GM19324 (cell line): ENCODE data around the gene MTFR1L.
A peak's percentile ranks its signal among the peaks of the same experiment; 100 is the strongest.

Source experiments
- ATAC-seq: cut with Tn5 transposase; IDR thresholded peaks from one replicate; pipeline ENCODE4 v1.9.1; 2021; ENCODE audit warnings: mild to moderate bottlenecking, moderate library complexity; ENCODE audit not compliant: unreplicated experiment, low FRiP score

Gene MTFR1L

DNA sequence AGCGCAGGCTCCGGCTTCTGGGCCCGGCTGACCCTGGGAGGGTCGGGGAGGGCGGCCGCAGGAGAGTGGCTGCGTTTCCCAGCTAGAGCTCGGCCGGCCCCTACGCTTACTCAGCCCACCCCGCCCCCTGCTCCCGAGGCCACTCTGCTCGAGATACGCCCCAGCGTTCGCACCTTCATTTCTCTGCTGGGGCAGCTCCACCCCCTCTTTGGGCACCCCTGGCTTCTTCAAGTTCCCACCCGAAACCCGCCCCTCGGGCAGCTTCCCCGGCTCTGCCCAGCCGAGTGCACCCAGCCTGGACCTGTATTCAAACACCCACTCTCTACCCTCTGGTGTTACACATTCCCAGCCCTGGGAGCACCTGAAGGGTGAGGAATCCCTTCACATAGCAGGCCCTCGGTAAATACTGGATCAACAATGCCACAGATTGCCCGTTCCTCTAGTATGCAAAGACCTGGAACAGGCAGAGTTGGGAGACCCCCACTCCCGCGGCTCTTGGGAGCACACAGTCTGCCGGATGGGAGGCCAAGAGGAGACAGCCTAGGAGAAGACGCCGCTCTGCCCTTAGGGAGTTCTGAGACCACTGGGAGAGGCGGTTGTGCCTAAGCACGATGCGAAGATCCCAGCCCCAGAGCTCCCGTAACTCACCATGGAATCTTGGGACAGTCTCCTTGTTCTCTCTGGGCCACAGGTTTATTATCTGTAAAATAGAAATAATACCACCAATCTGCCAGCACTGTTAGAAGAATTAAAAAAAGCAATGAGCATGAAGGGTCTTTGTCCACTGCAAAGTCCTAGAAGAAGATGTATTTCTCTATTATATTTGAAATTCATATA lies 56.3 kb downstream of the MTFR1L start:
- peak; percentile 25 for ATAC-seq

- ATAC-seq = no peak
Measured at GRCh38 chr1:25876693-25877077, 56.9 kb downstream of the MTFR1L start.

DNA sequence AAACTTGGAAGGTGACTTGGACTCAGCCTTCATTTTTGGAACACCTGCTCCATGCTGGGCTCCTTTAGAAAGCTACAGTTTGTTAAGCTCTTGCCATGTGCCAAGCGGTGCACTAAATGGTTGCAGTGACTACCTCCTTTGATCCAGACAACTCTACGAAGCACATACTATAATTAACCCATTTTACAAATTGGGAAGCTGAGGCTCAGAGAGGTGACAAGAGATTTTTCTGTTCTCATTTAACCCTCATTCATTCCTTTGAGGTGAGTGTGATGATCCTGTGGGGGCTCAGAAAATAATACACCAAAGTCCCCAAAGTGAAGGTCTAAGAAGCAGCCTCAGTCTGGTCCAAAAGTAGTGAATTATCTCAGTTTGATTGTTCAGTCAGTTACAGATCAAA lies 57.4 kb downstream of the MTFR1L start:
- no peak for ATAC-seq

DNA sequence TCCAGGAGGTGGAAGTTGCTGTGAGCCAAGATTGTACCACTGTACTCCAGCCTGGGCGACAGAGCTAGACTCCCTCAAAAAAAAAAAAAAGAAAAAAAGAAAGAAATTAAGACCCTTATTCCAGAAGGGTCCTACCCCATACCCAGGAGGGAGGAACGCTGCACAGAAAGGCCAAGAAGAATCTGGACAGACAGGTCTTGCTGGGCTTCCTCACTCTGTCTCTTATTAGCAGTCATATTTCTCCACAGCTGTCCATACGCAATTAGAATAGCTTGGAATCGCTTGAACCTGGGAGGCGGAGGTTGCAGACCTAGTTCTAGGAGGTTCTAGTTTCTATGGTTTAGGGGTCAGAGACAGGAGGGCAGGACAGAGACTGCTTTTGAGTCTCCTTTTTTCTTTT lies 58.9 kb downstream of the MTFR1L start:
- ATAC-seq = no peak

GRCh38 chr1:25879675-25880074 lies 59.9 kb downstream of the MTFR1L start:
- ATAC-seq = no peak

DNA sequence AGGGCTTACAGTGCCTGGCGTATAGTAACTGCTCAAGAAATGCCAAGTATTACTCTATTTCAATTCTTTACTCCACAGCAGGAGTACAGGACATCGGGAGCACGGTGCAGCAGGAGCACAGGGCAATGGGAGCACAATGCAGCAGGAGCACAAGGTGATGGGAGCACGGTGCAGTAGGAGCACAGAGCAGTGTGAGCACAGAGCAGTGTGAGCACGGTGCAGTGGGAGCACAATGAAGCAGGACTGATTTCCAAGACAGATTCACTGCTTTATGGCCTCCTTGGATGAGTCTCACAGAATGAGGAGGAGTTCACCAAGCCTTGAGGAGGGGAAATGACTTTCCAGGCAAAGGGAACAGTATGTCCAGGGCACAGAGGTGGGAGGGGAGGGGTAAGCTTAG lies 60.8 kb downstream of the MTFR1L start:
- ATAC-seq = no peak

DNA sequence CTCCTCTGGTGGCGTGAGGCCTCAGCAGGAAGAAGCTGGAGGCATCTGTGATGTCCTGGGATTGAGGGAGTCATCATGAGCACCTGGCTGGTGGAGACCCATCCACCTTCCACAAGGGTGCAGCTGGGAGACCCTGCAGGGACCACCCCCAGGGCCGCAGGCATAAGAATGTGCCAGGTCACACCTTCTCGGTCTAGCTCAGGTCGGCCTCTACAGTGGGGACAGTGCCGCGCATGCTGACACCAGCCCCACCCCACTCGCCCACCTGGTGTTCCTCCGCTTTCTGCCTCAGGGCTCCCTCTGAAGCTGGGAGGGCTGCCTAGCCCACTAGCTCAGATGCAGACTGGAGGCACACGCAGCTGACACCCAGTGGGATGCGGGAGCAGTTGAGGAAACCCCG lies 61.5 kb downstream of the MTFR1L start:
- no peak for ATAC-seq
